GM18526 (cell line): Measurements from ENCODE around the gene BCAM.

ENCODE experiments used
- POLR2A ChIP-seq: IDR thresholded peaks from 3 replicates; pipeline ENCODE4 v1.6.1; 2011; ENCODE audit not compliant: insufficient read length; ENCODE audit errors: extremely low read depth

The BCAM gene

DNA sequence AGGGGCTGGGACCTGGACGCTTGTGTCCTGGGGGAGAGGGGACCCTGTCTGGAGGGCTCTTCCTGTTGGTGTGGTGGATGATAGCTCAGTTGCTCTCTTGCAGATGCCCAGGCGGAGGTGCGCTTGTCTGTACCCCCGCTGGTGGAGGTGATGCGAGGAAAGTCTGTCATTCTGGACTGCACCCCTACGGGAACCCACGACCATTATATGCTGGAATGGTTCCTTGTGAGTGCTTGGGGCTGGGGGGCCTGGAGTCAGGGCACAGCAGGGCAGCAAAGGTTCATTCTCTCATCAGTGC, 2.2 kb downstream of the BCAM start:
- no peak for TF ChIP-seq POLR2A

DNA sequence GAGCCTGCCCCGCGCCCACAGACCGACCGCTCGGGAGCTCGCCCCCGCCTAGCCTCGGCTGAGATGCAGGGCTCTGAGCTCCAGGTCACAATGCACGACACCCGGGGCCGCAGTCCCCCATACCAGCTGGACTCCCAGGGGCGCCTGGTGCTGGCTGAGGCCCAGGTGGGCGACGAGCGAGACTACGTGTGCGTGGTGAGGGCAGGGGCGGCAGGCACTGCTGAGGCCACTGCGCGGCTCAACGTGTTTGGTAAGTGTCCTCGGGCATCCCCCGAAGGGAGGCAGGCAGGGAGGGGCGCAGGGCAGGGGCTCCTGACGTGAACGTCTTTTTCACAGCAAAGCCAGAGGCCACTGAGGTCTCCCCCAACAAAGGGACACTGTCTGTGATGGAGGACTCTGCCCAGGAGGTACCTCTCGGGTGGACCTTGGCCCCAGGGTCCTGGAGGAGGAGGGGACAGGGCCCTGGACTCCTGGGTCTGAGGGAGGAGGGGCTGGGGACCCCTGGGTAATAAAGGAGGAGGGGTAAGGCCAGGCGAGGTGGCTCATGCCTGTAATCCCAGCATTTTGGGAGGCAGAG, 3.3 kb downstream of the BCAM start:
- TF ChIP-seq POLR2A, result no peak

DNA sequence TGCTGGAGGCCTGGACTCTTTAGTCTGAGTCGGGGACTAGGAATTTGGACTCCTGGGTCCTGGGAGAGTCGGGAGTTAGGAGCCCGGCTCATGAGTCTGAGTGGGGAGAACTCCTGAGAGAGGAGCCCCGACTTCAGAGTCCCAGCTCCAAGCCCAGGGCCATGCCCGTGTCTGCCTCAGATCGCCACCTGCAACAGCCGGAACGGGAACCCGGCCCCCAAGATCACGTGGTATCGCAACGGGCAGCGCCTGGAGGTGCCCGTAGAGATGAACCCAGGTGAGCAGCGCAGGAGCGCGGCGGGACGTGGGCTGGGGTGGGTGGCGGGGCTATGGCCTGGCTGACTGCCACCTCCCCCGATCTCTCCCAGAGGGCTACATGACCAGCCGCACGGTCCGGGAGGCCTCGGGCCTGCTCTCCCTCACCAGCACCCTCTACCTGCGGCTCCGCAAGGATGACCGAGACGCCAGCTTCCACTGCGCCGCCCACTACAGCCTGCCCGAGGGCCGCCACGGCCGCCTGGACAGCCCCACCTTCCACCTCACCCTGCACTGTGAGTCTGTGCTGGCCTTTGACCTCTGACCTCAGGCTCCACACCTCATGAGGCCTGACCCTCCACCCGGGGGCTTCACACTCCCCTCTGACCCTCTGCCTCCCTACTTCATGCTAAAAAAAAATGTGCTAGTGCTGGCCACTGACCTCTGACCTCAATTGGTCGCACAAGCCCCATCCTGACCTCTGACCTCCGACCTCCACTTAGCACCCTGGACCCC, 4.4 kb downstream of the BCAM start:
- TF ChIP-seq POLR2A, result no peak

DNA sequence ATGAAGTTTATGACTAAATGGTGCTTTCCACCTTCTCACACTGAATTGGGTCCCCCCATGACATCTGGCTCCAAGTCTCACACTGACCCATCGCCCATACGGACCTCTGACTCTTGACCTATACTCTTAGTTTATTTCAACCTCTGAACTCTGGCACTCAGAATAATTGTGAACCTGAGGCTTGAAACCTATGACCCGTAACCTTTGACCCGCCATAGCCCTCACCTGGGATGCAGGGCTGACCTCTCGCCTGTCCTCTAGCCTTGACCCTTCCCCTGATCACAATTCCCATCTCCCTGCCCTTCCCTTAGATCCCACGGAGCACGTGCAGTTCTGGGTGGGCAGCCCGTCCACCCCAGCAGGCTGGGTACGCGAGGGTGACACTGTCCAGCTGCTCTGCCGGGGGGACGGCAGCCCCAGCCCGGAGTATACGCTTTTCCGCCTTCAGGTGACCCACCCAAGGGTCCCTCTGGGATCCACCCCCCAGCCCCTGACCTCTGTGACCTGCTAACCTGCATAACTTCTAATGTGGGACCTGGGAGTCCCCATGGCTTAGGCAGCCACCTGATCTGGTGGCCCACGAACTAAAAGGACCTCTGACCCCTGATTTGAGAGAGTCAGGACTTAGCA, 5.1 kb downstream of the BCAM start:
- TF ChIP-seq POLR2A, result no peak

DNA sequence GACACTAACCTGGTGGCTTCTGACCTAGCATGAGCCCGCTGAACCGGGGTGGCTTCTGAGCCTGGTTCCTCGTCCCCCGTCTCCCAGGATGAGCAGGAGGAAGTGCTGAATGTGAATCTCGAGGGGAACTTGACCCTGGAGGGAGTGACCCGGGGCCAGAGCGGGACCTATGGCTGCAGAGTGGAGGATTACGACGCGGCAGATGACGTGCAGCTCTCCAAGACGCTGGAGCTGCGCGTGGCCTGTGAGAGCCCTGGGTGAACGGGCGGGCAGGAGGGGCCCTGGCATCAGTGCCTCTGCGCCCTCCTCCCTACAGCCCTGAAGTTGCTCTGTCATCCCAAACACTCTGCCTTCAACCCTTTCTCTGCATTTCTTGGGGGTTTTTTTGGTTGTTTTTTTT, 5.6 kb downstream of the BCAM start:
- TF ChIP-seq POLR2A, result no peak

DNA sequence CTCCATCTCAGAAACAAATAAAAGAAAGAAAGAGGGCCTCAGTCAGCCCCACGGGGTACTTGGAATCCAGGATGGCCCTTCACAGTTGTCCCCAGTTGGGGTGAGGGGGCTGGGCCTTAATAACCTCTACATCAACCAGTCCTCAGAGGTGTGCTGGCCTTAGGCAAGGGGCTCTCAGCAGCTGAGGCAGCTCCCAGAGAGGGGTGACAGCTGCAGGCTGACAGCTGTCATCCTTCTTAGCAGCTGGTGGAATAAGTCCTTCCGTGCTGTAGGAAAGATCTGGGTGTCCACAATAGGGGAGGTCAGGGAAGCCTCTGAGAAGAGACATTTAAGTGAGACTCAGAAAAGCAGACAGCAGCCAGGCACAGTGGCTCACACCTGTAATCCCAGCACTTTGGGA, 7.4 kb downstream of the BCAM start:
- TF ChIP-seq POLR2A, result no peak

DNA sequence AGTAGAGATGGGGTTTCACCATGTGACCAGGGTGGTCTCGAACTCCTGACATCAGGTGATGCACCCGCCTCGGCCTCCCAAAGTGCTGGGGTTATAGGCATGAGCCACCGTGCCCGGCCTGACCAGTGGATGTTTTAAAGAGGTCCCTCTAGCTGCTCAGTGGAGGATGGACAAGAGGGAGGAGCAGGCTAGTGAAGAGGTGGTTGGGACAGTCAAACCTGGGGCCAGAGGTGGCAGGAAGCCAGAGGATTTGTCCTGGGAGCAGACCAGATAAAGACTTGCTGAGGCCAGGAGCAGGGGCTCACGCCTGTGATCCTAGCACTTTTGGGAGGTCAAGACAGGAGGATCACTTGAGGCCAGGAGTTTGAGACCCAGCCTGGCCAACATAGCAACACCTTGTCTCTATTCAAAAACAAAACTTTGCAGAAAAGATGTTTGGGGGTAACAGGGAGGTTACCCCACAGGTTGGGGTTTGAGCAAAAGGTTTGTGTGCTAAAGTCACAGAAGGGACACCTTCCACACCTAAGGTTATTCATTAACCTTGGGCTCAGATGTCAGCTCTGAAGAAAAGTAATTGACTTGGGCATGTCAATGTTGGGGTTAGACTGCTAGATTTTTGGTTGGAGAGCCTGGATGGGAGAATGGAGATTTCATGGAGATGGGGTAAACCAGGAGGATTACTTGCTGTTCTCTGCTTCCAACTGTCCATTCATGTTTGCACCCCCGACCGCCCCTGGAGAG, 9.0 kb downstream of the BCAM start:
- TF ChIP-seq POLR2A, result no peak

DNA sequence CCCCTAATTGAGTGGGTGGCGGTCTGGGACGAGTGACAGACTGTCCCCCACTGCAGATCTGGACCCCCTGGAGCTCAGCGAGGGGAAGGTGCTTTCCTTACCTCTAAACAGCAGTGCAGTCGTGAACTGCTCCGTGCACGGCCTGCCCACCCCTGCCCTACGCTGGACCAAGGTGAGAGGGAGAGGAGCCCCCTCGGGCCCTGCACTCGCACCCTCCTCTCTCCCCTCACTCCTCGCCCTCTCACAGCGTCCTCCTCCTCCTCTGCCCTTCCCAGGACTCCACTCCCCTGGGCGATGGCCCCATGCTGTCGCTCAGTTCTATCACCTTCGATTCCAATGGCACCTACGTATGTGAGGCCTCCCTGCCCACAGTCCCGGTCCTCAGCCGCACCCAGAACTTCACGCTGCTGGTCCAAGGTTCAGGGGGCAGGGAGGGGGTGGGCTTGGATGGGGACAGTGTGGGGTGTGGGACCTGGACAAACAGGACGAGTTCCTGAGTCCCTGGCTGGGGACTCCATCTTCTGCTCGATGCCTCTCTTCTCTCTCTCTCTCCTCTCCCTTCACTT, 9.6 kb downstream of the BCAM start:
- no peak for TF ChIP-seq POLR2A

DNA sequence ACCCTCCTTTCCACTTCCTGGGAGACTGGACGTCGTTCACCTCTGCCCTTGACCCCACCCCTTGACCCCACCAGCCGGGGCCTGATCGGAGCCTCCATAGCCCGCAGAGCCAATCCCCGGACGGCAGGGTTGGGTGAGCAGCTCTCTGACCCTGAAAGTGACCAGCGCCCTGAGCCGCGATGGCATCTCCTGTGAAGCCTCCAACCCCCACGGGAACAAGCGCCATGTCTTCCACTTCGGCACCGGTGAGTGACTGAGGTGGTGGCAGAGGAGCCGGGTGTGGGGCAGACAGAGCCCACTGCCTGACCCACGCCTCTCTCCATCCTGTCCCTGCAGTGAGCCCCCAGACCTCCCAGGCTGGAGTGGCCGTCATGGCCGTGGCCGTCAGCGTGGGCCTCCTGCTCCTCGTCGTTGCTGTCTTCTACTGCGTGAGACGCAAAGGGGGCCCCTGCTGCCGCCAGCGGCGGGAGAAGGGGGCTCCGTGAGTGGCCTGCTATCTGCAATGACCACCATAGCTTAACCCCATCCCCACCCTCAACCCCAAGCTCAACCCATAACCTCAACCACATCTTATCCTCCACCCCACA, 10.4 kb downstream of the BCAM start:
- TF ChIP-seq POLR2A, result no peak

DNA sequence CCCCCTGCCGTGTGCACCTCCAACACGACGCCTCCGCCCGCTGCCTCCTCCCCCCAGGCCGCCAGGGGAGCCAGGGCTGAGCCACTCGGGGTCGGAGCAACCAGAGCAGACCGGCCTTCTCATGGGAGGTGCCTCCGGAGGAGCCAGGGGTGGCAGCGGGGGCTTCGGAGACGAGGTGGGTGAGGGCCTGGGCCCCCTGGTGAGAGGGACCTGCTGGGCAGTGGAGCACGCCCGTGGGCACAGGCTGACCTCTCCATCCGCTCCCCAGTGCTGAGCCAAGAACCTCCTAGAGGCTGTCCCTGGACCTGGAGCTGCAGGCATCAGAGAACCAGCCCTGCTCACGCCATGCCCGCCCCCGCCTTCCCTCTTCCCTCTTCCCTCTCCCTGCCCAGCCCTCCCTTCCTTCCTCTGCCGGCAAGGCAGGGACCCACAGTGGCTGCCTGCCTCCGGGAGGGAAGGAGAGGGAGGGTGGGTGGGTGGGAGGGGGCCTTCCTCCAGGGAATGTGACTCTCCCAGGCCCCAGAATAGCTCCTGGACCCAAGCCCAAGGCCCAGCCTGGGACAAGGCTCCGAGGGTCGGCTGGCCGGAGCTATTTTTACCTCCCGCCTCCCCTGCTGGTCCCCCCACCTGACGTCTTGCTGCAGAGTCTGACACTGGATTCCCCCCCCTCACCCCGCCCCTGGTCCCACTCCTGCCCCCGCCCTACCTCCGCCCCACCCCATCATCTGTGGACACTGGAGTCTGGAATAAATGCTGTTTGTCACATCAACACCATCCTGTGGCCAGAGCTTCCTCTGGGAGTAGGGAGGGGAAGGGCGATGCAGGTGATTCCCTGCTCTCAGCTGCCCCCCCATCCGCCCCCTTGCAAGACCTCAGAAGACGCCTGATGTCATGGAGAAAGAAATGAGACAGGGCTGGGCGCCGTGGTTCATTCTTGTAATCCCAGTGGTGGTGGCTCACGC, 12.0 kb downstream of the BCAM start:
- TF ChIP-seq POLR2A, result no peak

DNA sequence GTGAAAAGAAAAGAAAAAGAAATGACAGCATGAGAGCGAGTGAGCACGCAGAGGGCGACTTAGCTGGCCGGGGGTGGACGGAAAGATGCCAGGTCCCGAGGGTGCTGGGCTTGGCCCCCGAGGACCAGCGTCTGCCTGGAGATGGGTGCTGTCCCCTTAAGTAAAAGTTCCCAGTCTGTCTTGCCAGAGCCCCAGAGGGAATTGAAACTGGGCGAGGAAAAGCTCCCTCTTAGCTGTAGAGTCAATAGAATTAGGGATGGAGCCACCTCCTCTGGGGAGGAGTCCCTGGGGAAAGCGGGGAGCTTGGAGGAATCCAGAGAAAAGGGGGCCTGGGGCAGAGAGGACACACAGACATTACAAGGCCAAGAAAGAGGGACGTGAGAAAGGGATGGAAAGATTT, 13.3 kb downstream of the BCAM start:
- no peak for TF ChIP-seq POLR2A

DNA sequence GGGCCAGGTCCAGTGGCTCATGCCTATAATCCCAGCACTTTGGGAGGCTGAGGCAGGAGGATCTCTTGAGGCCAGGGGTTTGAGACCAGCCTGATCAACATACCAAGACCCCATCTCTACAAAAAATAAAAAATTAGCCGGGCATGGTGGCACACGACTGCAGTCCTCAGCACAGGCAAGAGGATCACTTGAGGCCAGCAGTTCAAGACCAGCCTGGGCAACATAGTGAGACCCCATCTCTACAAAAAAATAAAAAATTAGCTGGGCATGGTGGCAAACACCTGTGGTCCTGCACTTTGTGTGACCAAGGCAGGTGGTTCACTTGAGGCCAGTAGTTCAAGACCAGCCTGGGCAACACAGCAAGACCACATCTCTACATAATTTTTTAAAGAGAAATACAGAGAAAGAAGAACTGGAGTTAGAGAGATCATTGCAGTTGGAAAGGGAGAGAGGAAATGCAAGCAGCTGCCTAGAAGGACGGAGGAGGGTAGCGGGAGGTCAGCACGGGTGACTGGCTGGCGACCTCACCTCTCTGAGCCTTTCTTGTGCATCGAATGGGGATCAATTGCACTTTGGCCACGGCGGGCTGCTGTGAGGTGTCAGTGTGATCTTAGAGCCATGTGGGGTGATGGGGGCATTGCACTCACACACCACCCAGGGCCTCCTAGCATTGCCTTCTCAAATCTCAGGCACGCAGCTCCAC, 13.9 kb downstream of the BCAM start:
- TF ChIP-seq POLR2A, result no peak

DNA sequence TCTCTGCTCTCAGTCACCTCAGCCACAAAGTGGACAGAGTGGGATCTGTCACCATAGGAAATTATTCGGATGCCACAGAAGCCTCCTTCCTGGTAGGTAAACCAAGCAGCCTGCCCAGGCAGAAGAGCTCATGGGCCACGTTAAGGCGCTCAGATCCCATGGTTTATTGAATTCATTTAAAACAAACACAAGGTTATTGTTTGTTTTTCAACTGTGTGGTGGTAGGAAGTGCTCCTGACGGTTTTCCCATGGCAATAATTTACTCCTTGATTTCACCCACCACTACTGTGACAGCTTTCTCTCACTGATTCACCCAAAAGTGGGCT, 14.4 kb downstream of the BCAM start:
- no peak for TF ChIP-seq POLR2A

DNA sequence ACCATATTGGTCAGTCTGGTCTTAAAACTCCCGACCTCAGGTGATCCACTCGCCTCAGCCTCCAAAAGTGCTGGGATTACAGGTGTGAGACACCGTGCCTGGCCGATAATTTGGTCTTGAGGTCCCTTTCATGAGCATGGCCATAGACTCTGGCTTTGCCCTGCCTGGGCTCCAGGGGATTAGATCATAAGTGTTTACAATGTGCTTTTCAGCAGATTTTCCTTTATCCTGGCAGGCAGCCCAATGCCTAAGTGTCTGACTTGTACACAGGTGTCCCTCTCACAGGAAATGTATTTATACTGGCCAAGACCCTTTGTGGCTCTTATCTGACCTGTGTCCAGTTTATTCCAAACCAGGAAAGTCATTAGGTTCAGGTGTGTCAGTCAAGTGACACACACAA, 15.9 kb downstream of the BCAM start:
- TF ChIP-seq POLR2A, result no peak
